Activated T-cell treated with anti-CD3 and anti-CD28 coated beads, Interleukin-2, amount 50 U/mL, for 48 hours (primary cell): Measurements from ENCODE around the gene MRPL18.
"Not testable (repeated sequence)": the region's sequence is repeated elsewhere in the genome, so short reads cannot be mapped to it uniquely, and the experiment has no call there.

Source experiments
- DNase-seq, 2 experiments: peaks; one replicate each; pipeline ENCODE4 v3.0.0-alpha.2; 2020

MRPL18 gene

DNA sequence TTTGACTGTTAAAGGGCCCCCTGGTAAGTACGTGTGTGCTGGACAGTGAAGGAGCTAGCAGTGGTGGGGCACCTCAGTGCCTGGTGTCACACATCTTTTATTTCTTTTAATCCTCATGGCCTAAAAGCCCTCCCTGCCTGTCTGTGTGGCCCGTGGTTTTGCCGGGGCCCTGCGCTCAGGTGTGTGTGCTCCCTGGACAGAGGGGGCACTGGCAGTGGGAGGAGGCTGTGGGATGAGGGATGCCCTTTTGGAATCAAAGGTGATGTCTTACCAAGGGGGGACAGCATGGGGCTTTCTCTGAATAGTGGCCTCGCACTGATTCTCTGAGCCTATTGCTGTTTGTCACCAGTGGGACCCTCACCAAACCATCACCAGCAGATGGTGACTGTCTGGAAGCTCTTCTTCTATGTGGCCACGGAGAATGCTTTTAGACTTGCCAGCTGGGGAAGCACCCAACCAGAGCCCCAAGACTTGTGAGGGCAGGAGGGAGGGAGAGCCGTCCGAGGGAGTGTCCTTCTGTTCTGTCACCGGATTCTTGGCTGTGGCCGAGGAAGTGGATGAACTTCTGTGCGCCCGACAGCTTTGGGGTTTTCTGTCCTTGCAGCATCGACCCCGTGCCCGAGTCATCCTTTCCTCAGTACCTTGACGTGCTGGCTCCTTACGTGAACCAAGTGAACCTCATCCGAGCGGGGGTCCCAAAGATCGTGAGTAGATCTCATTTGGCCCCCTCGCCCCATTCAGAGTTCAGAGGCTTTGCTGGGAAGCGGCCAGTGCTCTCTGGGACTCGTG is 27.9 kb downstream of the MRPL18 start:
- no peak for DNase-seq

GRCh38 chr6:159819098-159819497 is 28.8 kb downstream of the MRPL18 start:
- no peak for DNase-seq

DNA sequence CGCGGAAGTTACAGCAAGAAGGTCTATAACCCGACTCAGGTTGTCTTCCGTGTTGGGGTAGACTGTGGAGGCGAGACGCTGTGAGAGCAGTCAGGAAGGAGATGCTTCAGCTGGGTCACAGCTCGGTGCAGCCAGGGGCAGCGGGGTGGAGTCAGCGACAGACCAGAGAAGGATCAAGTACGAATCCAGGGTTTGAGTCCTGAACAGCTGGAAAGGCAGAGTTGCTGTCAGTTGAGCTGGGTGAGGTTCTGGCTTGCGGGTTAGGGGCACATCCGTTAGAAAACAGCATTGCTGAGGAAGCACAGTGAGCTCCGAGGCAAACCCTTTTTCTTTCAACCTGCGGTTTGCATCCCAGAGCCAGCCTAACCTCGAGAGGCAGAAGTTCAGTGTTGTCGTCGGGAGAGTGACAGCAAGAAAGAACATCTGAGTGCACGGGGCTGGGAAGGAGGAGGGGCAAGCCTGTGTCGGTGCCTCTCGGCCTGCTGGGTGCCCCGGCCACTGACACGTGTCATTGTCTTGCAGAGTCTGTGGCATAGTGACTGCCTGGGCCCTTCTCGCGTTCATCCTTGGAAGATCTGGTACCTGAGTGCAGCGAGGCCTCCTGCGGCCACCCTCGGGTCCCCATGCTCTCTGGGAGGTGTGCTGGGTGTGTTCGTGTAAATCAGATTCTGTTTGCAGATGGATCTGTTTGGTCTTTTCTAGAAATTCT is 29.8 kb downstream of the MRPL18 start:
- peak; percentile 37 to 42 for DNase-seq

GRCh38 chr6:159821122-159821521 is 30.9 kb downstream of the MRPL18 start:
- no peak for DNase-seq

- no peak for DNase-seq
Measured at GRCh38 chr6:159821726-159822125, 31.5 kb downstream of the MRPL18 start.

DNA sequence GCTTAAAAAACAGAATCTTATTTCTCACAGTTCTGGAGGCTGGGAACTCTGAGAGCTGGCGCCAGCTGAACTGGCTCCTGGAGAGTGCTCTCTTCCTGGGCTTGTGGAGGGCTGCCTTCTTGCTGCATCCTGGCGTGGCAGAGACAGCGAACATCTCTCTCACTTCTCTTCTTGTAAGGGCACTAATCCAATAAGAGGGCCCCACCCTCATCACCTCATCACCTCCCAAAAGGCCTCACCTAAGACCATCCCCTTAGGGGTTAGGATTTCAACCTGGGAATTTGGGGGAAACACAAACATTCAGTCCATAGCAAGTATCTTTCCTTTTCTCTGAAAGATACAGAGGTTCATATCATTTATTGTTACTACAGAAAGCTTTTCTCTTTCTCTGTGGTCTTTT is 33.7 kb downstream of the MRPL18 start:
- DNase-seq, result no peak

DNA sequence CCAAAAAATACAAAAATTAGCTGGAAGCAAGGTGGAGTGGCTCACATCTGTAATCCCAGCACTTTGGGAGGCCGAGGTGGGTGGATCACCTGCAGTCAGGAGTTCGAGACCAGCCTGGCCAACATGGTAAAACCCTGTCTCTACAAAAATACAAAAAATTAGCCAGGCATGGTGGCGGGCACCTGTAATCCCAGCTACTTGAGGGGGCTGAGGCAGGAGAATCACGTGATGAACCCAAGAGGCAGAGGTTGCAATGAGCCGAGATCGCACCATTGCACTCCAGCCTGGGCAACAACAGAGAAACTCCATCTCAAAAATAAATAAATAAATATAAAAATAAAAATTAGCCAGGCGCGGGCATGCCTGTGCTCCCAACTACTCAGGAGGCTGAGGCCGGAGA is 34.4 kb downstream of the MRPL18 start:
- DNase-seq, result not testable (repeated sequence)

DNA sequence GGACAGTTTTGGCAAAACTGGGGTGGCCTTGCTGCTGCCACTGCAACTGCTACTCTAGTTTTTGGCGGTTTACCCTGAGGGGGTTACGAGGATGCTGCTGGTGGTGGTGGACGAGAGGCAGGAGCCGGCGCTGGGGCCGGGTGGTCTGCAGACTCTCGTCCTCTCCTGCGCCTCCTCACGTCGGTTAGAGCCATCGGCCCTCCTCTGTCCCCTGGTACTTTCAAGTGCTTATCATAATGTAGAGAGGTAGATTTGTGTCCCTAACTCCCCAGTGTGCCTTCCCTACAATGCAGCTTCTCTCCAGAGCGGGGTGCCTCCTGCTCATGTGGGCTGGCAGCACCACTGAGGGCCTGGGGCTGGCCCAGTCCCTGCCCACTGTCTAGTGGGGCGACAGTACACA is 35.7 kb downstream of the MRPL18 start:
- DNase-seq, result no peak

DNA sequence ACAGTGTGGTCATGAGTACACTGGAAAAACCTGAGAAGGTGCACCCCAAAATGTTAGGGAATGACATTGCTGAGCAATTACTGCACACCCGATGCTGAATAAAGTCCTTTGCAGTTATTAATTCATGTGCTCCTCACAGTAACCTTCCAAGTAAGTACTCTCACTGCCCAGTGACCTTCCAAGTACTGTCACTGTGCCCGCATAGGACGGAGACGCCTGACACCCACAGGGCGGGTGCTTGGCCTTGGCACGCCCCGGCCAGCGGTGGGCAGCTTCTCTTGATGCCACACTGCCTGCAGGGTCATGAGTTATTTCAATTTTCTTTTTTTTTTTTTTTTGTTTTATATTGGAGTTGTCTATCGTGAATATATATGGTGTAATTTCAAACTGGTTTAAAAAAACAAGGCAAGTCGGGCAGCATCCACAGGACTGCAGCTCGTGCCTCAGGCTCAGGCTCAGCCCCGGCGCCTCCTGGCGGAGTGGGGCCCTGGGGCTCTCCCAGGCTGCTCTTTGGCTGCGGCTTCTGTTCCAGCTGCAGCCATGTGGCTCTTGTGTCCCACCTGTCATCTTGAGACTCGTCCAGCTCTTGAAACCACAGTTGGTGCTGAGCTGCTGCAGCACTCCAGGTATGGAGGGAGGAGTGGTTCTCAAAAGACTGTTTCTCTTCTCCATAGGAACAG is 36.8 kb downstream of the MRPL18 start:
- DNase-seq, result no peak

- no peak for DNase-seq
Measured at GRCh38 chr6:159828074-159828473, 37.8 kb downstream of the MRPL18 start.

DNA sequence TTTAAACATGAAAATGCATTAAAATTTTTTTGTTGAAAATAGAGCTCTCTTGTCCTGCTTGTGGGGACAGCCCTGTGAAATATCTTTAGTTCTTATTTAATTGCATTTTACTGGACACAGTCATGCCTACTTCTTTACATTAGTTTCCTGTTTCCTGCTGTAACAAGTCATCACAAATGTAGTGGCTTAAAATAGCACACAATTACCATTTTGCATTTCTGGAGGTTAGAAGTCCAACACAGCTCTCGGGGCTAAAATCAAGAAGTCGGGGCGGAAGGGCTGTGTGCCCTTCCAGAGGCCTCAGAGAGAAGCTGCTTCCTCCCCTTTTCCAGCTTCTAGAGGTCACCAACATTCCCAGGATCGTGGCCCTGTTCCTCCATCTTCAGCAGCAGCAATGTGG is 39.3 kb downstream of the MRPL18 start:
- no peak for DNase-seq

DNA sequence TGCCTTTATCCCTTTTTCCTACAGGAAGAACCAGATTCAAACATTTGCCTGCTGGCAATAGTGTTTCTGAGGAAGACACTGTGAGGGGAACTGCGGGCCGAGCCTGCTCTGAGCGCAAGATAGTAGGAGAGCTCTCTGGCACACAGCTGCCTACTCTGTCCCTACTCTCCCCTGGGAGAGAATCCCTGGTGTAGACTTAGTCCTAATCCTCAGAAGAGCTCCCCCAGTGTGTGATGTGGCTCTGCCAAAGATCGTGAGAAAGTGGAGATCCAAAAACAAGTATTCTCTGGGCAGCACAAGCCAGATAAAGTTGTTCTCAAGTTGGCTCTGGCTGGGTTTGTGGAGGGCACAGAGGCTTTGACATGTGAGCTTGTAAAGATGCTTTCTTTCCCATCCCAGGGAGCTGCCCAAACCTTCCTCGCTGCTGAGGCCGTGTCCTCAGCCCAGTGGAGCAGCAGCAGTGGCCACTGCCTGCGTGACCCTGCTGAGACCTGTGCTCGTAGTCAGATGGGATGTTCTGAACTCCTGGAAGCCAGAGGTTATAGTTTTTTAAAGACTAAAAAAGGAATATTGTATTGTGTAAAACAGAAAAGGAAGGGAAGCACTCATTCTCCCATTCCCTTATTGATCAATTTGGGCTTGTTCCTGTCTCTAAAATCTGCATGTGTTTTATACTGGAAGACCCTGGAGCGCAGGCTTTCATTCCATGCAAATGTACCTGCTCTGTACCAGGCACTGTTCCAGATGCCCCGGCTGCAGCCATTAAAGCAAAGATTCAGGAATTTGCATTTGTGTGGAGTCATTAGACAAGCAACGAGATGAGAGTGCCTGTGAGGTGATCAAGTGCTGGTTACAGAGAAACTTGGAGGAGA is 40.5 kb downstream of the MRPL18 start:
- no peak for DNase-seq

DNA sequence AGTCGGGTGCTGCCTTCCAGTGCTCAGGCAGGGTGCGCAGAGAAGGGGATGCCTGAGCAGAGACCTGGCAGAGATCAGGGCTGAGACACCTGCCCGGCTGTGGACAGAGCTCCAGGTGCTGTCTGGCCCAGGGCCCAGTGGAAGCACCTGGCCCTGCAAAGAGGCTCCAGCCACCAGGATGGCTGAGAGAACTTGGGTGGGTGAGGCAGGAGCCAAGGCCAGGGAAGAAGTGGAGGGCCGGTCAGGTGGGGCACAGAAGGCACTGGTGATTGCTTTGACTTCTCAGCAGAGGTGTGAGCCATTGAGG is 41.1 kb downstream of the MRPL18 start:
- no peak for DNase-seq

GRCh38 chr6:159832946-159833345 is 42.7 kb downstream of the MRPL18 start:
- no peak for DNase-seq

- DNase-seq, result no peak
Measured at GRCh38 chr6:159833556-159833955, 43.3 kb downstream of the MRPL18 start.

GRCh38 chr6:159833997-159834603 is 43.8 kb downstream of the MRPL18 start:
- no peak for DNase-seq

- no peak for DNase-seq
Measured at GRCh38 chr6:159836718-159837490, 46.6 kb downstream of the MRPL18 start.

GRCh38 chr6:159837511-159837910 is 47.2 kb downstream of the MRPL18 start:
- DNase-seq, result no peak

- no peak for DNase-seq
Measured at GRCh38 chr6:159838020-159838744, 47.9 kb downstream of the MRPL18 start.

GRCh38 chr6:159842035-159842434 is 51.8 kb downstream of the MRPL18 start:
- no peak for DNase-seq
